K562 (cell line): ENCODE results near the gene DAO. TPM values are rescaled to one million over a fixed set of nuclear protein-coding genes. Genes with fewer than 3 reads are reported as not detected.

ENCODE experiments used
- BCOR ChIP-seq: fragments of 450-650 bp; IDR thresholded peaks from 2 replicates; pipeline ENCODE4 v1.6.1; 2016
- CC2D1A ChIP-seq: fragments of 450-650 bp; IDR thresholded peaks from 2 replicates; pipeline ENCODE4 v1.6.1; 2017; ENCODE audit warnings: mild to moderate bottlenecking
- CCAR2 ChIP-seq: fragments of 200-400 bp; formaldehyde crosslinking; IDR thresholded peaks from 2 replicates; pipeline ENCODE4 v1.6.1; 2017; ENCODE audit warnings: mild to moderate bottlenecking, low read depth, low read length
- ETS1 ChIP-seq: conservative IDR thresholded peaks from 2 replicates; pipeline ENCODE4 v1.6.1; 2011; ENCODE audit warnings: low read depth, mild to moderate bottlenecking, low read length; ENCODE audit not compliant: control insufficient read depth
- NELFE ChIP-seq: IDR thresholded peaks from 2 replicates; pipeline ENCODE4 v1.6.1; 2011; ENCODE audit warnings: mild to moderate bottlenecking; ENCODE audit not compliant: insufficient read depth, insufficient read length
- NONO ChIP-seq, 2 experiments: fragments of 200-400 bp in 1 of 2; fragments of 450-650 bp in 1 of 2; formaldehyde crosslinking in 1 of 2; IDR thresholded peaks; 2 replicates each; pipeline ENCODE4 v1.6.1; 2017; ENCODE audit warnings: low read depth in 2 of 2, mild to moderate bottlenecking in 2 of 2, moderate library complexity in 2 of 2, low read length in 1 of 2
- PPARD ChIP-seq: fragments of 250-450 bp; sonication (Bioruptor Pico); IDR thresholded peaks from 2 replicates; pipeline ENCODE4 v1.8.0; 2022; ENCODE audit warnings: inconsistent platforms, mild to moderate bottlenecking, moderate library complexity
- RERE ChIP-seq: sonication (generic); formaldehyde crosslinking; IDR thresholded peaks from 2 replicates; pipeline ENCODE4 v1.8.0; 2023; ENCODE audit warnings: missing genetic modification reagents, mild to moderate bottlenecking, borderline replicate concordance
- ZFP36 ChIP-seq: fragments of 150-350 bp; IDR thresholded peaks from 2 replicates; pipeline ENCODE4 v1.6.1; 2018; ENCODE audit warnings: low read length, low read depth; ENCODE audit not compliant: partially characterized antibody
- ZNF518B ChIP-seq: fragments of 250-450 bp; sonication (Bioruptor Pico); IDR thresholded peaks from 2 replicates; pipeline ENCODE4 v1.5.0; 2021; ENCODE audit warnings: mild to moderate bottlenecking, moderate library complexity
- ZNF644 ChIP-seq: fragments of 200-800 bp; sonication (Bioruptor generic); IDR thresholded peaks from 2 replicates; pipeline ENCODE4 v1.6.1; 2016; ENCODE audit warnings: low read depth, missing genetic modification characterization, missing compliant biosample characterization
- polyA plus RNA-seq, 8 experiments: library from polyadenylated mRNA; depleted of rRNA in 4 of 8; stranded (reverse) in 5 of 8; unstranded in 3 of 8; fragments of >200 nt; fragmentation: Nextera tagmentation in 2 of 8; fragmentation: Illumina TruSeq in 1 of 8; extraction: Ambion mirVana in 2 of 8; extraction: Trizol in 1 of 8; gene quantifications; 2 replicates each; pipeline versions ENCODE4 v1.2.1 to v1.2.3, GENCODE V29; 2011 to 2014; ENCODE audit warnings: inconsistent platforms in 1 of 8, missing spikeins in 1 of 8
- total RNA-seq, 7 experiments: library from RNA; depleted of rRNA in 6 of 7; stranded (reverse); fragments of >200 nt in 6 of 7; fragmentation: Illumina TruSeq in 2 of 7; extraction: Trizol in 2 of 7; gene quantifications; 2 replicates each; pipeline versions ENCODE4 v1.2.1 to v1.2.3, GENCODE V29; 2011 to 2021; ENCODE audit warnings: low replicate concordance in 1 of 7
- TF ChIP-seq, protein P1 (sequence below), 2 experiments: IDR thresholded peaks; 2 replicates each; pipeline ENCODE4 v1.6.1; 2011; ENCODE audit warnings: borderline replicate concordance in 1 of 2, control low read depth in 1 of 2, low read depth in 1 of 2, low read length in 1 of 2, mild to moderate bottlenecking in 1 of 2, mixed read lengths in 1 of 2, moderate library complexity in 1 of 2; ENCODE audit not compliant: insufficient read depth in 1 of 2, insufficient read length in 1 of 2, poor library complexity in 1 of 2, severe bottlenecking in 1 of 2; ENCODE audit errors: extremely low read depth in 1 of 2
- TF ChIP-seq, protein P2 (sequence below): sonication (generic); formaldehyde crosslinking; IDR thresholded peaks from 2 replicates; pipeline ENCODE4 v1.9.0; 2022; ENCODE audit warnings: mild to moderate bottlenecking, missing genetic modification reagents

Gene DAO
- total and polyA plus RNA-seq, 9 of the 15 experiments (the other 6 are each of a cell fraction or from before 2014, with no cell fraction given) = not detected

- TF ChIP-seq PPARD (CRISPR knock-in tag) = no peak
- no peak for TF ChIP-seq CCAR2
- TF ChIP-seq, protein P1, sequence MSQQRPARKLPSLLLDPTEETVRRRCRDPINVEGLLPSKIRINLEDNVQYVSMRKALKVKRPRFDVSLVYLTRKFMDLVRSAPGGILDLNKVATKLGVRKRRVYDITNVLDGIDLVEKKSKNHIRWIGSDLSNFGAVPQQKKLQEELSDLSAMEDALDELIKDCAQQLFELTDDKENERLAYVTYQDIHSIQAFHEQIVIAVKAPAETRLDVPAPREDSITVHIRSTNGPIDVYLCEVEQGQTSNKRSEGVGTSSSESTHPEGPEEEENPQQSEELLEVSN (IDR thresholded peaks at IDR 0.05; ENCODE audit: borderline replicate concordance in 1 of 2, extremely low read depth in 1 of 2, insufficient read depth in 1 of 2, insufficient read length in 1 of 2, low read depth in 1 of 2, low read length in 1 of 2, poor library complexity in 1 of 2, severe bottlenecking in 1 of 2) = peak; percentile 64 to 80
- TF ChIP-seq BCOR = no peak
- TF ChIP-seq, protein P2, sequence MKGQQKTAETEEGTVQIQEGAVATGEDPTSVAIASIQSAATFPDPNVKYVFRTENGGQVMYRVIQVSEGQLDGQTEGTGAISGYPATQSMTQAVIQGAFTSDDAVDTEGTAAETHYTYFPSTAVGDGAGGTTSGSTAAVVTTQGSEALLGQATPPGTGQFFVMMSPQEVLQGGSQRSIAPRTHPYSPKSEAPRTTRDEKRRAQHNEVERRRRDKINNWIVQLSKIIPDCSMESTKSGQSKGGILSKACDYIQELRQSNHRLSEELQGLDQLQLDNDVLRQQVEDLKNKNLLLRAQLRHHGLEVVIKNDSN (CRISPR knock-in tag) = peak; percentile 30; the same call in 1 of the 2 replicates
- no peak for TF ChIP-seq NONO (IDR thresholded peaks at IDR 0.05; ENCODE audit: low read depth in 2 of 2, low read length in 1 of 2)
- TF ChIP-seq ZNF518B = no peak
- peak; percentile 93 for TF ChIP-seq ETS1
- TF ChIP-seq RERE (CRISPR knock-in tag) = no peak
- TF ChIP-seq CC2D1A = no peak
- no peak for TF ChIP-seq NELFE
- TF ChIP-seq ZFP36 = no peak
- peak; percentile 42; the same call in 1 of the 2 replicates for TF ChIP-seq ZNF644
Observed at GRCh38 chr12:108838194-108839017, 41.5 kb upstream of the DAO start (continued).
